GM10248 (cell line): ENCODE results near the gene GALE.
"Not testable (repeated sequence)": the region's sequence is repeated elsewhere in the genome, so short reads cannot be mapped to it uniquely, and the experiment has no call there.

ENCODE experiments used
- CTCF ChIA-PET: fragments of 300-600 bp; sonication (Branson Sonifier 250); formaldehyde crosslinking; extraction: SDS; loops from one replicate; lab custom pipeline; 2021; ENCODE audit warnings: antibody characterized with exemption; lab: Yijun Ruan, JAX
- POLR2A ChIA-PET: fragments of 350-650 bp; sonication (Branson Sonifier 250); formaldehyde crosslinking; extraction: SDS; loops from one replicate; lab custom pipeline; 2020; ENCODE audit warnings: antibody characterized with exemption; lab: Yijun Ruan, JAX
- DNase-seq: peaks from one replicate; pipeline ENCODE4 v3.0.0; 2012; ENCODE audit errors: extremely low spot score
- CTCF ChIP-seq: IDR thresholded peaks from 2 replicates; pipeline ENCODE4 v1.5.1; 2012; ENCODE audit warnings: mild to moderate bottlenecking, low read depth; ENCODE audit errors: extremely low read depth, missing control alignments, control extremely low read depth

GALE gene

GRCh38 chr1:23798662-23799142, 1.9 kb downstream of the GALE start:
- DNase-seq: no peak
- ChIA-PET POLR2A (no interaction called here), CTCF (interaction anchor here (1.2 to 16.4 kb wide), 6 partner anchors 12 to 118 kb away, joined by 3 to 169 read pairs (median 5); no protein-coding TSS in a partner anchor)
- TF ChIP-seq CTCF: no peak

GRCh38 chr1:23797478-23798448, 2.8 kb downstream of the GALE start:
- no peak for TF ChIP-seq CTCF
- ChIA-PET CTCF (interaction anchor here (0.8 to 16.4 kb wide), 7 partner anchors 10 to 119 kb away, joined by 3 to 169 read pairs (median 4); no protein-coding TSS in a partner anchor), POLR2A (no interaction called here)
- no peak for DNase-seq

- ChIA-PET CTCF (interaction anchor here (1.7 to 16.4 kb wide), 2 partner anchors 14 to 27 kb away, joined by 4 to 169 read pairs; no protein-coding TSS in a partner anchor), POLR2A (no interaction called here)
- no peak for DNase-seq
- no peak for TF ChIP-seq CTCF
These were observed 3.9 kb downstream of the GALE start for GRCh38 chr1:23796466-23797271.

GRCh38 chr1:23795676-23796465, 4.7 kb downstream of the GALE start:
- ChIA-PET CTCF (interaction anchor here (0.7 to 16.4 kb wide), 4 partner anchors 14 to 121 kb away, joined by 3 to 169 read pairs (median 4); no protein-coding TSS in a partner anchor), POLR2A (no interaction called here)
- no peak for TF ChIP-seq CTCF
- no peak for DNase-seq

- POLR2A ChIA-PET, DNase-seq: not testable (repeated sequence)
- CTCF ChIA-PET: interaction anchor here (1.2 to 16.4 kb wide), 4 partner anchors 16 to 122 kb away, joined by 3 to 169 read pairs (median 8); no protein-coding TSS in a partner anchor
These were observed 5.8 kb downstream of the GALE start for GRCh38 chr1:23794732-23795182.
